Ramos (cell line): ENCODE data around the gene CLDN1.

Experiments used
- in situ Hi-C: fragments of 300-500 bp; cut with MboI; formaldehyde crosslinking; loops from one replicate; pipeline ENCODE4 v1.14.3; 2022; ENCODE audit warnings: low sequenced_read_pairs; ENCODE audit not compliant: unreplicated experiment

Gene CLDN1

DNA sequence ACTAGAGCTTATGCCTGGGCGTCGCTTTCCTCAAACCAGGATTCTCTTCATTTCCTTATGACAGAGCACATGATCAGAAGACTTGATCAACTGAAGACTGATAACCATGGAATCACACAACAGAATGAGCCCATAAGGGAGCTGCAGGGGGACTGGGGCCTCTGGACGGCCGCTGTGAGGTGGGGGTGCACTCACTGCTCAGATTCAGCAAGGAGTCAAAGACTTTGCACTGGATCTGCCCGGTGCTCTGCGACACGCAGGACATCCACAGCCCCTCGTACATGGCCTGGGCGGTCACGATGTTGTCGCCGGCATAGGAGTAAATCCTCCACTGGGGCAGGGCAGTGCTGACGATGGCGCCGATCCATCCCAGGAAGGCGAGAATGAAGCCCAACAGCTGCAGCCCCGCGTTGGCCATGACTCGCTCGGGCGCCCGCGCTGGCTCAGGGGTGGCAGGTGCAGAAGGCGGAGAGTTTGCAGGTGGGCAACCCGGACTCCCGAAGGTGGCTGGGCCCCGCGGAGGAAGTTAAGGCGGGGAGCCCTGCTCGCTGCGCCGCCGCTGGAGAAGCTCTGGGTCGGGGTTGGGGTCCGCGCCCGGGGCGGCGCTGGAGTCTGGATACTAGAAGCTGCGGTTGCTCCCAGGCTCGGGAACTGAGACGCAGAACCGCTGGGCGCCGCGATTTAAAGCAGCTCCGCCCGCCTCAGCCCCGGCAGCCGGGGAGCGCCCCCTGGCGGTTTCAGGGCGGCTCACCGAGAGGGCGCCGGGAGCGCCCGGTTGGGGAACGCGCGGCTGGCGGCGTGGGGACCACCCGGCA is at the start of gene CLDN1:
TSS of gene CLDN1 (minus strand) at position 658 of the 815 bp plus-strand sequence. CDS start at position 418, 240 bp downstream.
- in situ Hi-C loops, result no loop called here

DNA sequence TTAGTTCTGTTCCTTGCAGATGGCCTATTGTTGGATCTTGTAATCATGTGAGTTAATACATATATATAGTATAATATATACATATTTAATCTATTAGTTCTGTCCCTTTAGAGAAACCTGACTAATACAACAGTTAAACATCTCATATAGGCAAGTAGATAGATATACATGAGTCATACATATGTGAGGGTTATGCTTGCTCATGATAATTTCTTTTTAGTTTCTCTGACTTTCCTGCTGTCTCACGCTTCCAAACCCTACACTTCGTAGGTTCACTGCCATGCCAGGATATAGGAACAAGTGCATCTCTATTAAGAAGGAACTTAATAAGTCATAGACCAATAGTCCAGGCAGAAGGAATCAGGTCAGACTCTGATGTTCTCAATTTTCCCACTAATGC is 48.9 kb upstream of the CLDN1 start:
- in situ Hi-C loops, result no loop called here

GRCh38 chr3:190370369-190370768 is 48.1 kb upstream of the CLDN1 start:
- in situ Hi-C loops, result no loop called here

- in situ Hi-C loops, result no loop called here
These were observed 47.5 kb upstream of the CLDN1 start for GRCh38 chr3:190369668-190370295.

DNA sequence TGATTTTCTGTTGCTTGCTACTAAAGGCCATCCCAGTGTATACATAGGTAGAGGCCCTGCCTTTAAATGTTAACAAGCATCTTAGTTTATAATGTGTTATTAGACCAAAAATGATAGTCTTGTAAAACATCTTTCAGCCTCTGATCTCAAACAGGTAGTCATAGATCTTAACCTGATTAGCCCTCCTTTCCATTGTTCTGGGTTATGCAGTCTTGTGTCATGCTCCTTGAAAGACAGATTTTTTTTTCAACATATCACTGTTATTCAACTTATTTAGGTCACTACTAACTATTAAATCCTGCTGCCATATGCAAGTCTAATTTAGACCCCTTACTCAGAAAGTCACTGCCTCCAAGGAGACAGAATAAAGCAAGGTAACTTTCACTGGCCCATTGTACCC is 46.6 kb upstream of the CLDN1 start:
- in situ Hi-C loops, result no loop called here

DNA sequence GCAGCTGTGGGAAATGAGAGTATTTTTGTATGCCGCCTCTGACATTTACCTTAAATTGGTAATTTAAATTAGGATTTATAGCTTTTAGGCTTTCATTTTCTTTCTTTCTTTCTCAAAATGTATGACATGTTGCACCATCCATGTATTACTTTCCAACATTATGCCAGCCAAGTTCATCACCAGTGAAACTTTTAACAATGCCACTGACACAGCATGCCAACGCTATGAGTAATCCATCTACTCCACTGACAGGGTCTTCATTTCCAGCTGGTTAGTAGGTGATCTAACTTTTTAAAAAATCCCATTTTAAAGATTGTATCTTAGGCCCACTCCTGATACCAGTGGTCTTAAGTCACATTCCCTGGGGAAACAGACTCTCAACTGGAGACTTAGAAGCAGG is 43.9 kb upstream of the CLDN1 start:
- in situ Hi-C loops, result no loop called here

DNA sequence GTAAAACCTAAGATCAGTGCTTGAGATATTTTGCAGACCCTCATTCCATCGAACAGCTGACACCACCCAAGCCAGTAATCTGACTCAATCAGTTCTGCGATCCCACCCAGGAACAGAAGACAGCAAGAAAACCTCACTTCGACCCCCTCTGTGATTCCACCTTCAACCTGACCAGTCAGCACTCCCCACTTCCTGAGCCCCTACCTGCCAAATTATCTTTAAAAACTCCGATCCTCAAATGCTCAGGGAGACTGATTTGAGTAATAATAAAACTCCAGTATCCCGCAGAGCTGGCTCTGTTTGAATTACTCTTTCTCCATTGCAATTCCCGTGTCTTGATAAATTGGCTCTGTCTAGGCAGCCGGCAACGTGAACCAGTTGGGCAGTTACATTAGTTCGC is 40.0 kb upstream of the CLDN1 start:
- in situ Hi-C loops, result no loop called here

DNA sequence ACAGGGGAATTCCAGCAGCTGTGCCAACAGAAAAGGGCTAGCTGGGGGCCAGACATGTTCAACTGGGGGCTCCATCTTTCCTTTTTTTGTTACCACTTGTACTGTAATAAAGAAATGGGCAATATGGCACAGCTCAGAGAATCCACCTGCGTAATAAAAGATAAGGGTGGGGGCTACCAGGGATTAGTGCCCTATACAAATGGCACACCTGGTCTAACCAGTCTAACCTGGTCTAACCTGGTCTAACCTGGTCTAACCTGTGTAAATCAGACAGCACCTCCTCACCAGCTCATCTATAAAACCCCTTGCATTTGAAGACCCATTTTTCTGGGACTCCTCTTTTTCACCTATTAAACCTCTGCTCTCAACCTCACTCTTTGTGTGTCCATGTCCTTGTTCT is 39.5 kb upstream of the CLDN1 start:
- in situ Hi-C loops, result no loop called here

DNA sequence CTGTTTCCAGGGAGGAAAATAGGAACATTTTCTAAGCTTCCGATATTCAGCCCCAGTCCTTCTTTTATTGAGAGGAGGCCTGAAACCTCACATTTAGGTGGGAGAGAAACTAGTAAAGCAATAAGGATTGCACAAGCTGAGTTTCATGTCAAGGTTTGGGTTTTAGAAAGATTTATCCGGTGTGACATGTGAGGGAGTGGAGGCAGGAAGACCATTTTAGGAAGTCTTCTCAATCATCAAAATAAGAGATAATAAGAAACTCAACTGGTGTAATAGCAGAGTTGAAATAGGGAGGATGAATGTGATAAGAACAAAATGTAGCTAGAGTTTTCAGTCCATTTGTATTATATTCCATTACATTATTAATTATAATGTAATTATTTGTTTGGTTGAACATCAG is 38.0 kb upstream of the CLDN1 start:
- in situ Hi-C loops, result no loop called here

DNA sequence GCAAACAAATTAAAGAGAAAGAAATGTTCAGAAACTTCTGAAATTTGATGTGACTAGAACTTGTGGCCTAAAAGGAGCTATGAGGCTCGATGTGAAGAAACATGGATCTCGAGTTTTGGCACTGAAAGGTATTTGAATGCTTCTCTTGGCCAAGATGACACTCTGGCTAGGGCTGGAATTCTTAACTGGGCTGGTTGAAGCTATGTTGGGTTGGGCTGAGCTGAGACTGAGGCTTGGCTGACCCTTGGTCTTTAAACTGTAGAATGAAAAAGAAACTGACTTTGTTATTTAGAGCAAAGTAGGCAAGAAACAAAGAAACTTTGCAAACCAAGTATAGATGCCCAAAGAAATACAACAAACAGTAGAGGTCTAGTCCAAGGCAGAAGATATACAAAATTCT is 37.6 kb upstream of the CLDN1 start:
- in situ Hi-C loops, result no loop called here

DNA sequence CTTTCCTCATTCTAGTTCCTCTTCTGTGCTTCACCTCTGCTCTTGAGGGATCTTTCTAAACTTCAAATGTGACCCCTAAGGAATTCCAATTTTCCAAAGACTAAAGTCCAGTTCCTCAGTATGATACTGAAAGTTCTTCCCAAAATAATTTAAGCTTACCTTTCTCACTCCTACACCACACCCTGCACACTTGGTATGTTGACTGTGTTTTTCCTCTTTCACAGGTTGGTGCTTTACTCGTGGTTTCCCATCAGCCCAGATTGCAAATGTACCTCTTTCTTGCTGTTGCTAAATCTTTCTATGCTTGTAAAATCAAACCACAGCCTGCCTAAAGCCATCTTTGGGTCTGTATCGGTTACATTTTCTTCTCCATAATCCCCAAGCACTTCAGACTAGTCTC is 35.2 kb upstream of the CLDN1 start:
- in situ Hi-C loops, result no loop called here

GRCh38 chr3:190356246-190356645 is 34.0 kb upstream of the CLDN1 start:
- in situ Hi-C loops, result no loop called here

- in situ Hi-C loops, result no loop called here
These were observed 30.7 kb upstream of the CLDN1 start for GRCh38 chr3:190352861-190353457.

DNA sequence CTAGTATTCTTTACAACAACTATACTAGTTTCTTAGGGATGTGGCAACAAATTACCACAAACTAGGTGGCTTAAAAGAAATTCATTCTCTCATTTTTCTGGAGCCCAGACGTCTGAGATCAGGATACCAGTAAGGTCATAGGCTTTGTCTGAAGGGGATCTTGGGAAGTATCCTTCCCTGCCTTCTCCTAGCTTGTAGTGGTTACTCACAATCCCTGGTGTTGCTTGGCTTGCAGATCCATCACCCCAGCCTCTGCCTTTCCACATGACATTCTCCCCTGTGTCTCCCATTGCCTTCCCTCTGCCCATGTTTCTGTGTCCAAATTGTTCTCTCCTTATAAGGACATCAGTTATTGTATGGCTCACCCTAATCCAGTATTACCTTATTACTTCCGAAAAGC is 24.3 kb upstream of the CLDN1 start:
- in situ Hi-C loops, result no loop called here

DNA sequence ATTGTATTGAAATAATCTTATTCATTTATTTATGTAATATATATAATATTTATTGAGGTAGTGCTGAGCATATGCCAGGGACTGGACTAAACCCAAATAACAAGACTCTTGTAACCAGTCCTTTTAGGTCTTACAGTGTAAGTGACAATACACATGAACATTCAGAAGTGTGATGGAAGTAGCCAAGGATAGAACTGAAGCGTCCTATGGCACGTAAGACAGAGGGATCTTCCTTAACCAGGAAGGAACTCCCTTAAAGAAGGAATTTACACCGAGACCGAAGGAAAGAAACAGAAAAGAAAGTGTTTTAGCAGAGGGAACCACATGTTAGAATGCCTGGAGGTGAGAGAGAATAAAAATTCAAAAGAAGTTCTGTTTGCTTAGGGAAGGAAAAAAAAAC is 23.6 kb upstream of the CLDN1 start:
- in situ Hi-C loops, result no loop called here

DNA sequence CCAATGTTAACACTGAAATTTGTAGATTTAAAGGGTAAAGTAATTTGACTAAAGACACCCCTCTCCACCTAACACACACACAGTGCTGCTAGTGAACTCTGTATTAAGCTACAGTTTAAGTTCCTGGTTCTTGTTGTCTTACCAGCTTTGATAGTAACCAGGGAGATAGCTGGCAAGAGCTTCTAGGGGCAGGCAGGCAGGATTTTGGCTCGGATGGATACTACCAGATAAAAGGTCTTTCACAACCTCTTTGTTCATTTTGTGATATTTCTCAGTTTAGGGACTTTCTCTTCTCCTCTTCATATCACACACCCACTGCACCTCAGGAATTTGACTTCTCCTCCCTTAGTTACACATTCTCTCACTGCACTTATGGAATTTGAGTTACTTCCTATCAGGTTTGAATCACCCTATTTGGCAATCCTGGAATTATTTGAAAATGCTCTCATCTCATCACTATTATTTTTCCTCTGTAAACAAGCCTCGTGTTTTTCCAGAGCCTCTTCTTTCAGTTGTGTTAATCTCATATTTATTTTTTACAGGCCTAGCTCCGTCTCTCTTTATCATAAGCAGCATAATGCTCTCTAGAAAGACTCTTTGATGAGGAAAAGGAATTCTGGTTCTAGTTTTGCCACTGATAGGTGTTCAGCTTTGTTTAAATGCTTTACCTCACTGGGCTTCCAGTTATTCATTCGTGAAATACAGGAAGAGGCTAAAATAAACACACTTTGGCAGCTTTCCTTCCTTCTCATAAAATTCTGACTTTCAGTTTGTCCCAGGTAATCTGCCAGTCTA is 23.0 kb upstream of the CLDN1 start:
- in situ Hi-C loops, result no loop called here

DNA sequence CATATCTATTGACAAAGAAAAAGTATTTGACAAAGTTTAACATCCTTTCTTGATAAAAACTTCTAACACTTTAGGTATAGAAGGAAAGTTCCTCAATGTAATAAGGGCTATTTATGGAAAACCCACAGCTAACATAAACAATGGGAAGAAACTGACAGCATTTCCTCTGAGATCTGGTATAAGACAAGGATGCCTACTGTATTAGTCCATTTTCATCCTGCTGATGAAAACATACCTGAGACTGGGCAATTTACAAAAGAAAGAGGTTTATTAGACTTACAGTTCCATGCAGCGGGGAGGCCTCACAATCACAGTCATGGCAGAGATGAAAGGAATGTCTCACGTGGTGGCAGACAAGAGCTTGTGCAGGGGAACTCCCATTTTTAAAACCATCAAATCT is 17.8 kb upstream of the CLDN1 start:
- in situ Hi-C loops, result no loop called here

- in situ Hi-C loops, result no loop called here
These were observed 16.9 kb upstream of the CLDN1 start for GRCh38 chr3:190339130-190339529.

DNA sequence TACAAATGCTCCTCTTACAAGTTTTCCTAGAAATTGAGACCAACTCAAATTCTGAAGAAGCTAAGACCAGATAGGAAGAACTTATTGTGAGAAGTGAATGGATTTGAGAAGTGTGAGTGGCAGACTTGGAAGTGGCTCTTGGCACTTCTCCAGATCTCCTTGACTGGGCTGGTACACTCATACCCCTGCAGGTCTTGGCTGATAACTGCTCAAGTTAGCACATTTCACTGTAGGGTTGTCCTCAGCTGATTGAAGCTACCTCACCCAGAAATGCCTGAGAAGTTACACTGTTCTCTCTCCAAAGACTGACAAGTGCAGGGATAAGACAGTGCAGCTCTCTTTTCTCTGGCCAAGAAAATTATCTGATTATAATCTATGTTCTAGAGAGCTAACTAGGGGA is 16.5 kb upstream of the CLDN1 start:
- in situ Hi-C loops, result no loop called here

DNA sequence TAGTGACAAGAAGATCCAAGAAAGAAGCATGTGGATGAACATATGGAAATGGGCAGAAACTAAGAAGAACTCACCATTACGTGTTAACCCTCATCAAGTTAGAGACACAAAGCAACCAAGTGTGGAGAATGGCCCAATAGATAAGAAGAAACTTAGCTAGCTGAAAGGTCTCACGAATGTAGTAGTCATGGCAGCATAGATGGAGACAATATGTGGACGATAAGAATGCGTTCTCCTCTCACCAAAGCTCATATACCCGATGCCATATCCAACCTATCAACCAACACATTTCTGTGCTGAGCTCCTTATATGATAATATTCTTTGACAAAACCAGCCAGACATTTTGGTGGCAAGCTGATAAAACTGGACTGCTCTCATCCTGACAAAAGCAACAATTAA is 15.1 kb upstream of the CLDN1 start:
- in situ Hi-C loops, result no loop called here
